GM12801 (cell line): ENCODE measurements around the gene WDR90.

Experiments
- TF ChIP-seq, protein P1 (sequence below): IDR thresholded peaks from one replicate; pipeline ENCODE4 v1.5.1; 2011; ENCODE audit warnings: control low read depth; ENCODE audit not compliant: insufficient read length; ENCODE audit errors: extremely low read depth

The WDR90 gene

DNA sequence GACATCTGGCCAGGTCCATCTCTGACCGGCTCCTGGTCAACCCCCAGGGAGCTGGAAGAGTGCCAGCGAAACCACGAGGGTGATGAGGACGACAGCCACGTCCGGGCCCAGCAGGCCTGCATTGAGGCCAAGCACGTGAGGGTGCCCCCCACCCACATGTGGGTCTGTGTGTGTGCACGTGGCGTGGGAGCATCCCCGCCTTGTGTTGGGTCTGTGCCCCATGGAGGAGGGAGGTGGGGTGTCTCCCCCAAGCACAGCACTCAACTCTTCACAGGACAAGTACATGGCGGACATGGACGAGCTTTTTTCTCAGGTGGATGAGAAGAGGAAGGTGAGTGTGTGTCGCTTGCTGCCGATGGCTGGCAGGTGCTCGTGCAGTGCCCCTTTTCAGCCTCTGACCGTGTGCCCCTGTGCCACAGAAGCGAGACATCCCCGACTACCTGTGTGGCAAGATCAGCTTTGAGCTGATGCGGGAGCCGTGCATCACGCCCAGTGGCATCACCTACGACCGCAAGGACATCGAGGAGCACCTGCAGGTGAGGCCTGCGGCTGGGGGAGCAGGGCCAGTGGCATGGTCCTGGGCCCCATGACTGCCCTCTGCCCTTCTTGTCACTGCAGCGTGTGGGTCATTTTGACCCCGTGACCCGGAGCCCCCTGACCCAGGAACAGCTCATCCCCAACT lies 32.7 kb downstream of the WDR90 start:
- TF ChIP-seq, protein P1, sequence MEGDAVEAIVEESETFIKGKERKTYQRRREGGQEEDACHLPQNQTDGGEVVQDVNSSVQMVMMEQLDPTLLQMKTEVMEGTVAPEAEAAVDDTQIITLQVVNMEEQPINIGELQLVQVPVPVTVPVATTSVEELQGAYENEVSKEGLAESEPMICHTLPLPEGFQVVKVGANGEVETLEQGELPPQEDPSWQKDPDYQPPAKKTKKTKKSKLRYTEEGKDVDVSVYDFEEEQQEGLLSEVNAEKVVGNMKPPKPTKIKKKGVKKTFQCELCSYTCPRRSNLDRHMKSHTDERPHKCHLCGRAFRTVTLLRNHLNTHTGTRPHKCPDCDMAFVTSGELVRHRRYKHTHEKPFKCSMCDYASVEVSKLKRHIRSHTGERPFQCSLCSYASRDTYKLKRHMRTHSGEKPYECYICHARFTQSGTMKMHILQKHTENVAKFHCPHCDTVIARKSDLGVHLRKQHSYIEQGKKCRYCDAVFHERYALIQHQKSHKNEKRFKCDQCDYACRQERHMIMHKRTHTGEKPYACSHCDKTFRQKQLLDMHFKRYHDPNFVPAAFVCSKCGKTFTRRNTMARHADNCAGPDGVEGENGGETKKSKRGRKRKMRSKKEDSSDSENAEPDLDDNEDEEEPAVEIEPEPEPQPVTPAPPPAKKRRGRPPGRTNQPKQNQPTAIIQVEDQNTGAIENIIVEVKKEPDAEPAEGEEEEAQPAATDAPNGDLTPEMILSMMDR: no peak

DNA sequence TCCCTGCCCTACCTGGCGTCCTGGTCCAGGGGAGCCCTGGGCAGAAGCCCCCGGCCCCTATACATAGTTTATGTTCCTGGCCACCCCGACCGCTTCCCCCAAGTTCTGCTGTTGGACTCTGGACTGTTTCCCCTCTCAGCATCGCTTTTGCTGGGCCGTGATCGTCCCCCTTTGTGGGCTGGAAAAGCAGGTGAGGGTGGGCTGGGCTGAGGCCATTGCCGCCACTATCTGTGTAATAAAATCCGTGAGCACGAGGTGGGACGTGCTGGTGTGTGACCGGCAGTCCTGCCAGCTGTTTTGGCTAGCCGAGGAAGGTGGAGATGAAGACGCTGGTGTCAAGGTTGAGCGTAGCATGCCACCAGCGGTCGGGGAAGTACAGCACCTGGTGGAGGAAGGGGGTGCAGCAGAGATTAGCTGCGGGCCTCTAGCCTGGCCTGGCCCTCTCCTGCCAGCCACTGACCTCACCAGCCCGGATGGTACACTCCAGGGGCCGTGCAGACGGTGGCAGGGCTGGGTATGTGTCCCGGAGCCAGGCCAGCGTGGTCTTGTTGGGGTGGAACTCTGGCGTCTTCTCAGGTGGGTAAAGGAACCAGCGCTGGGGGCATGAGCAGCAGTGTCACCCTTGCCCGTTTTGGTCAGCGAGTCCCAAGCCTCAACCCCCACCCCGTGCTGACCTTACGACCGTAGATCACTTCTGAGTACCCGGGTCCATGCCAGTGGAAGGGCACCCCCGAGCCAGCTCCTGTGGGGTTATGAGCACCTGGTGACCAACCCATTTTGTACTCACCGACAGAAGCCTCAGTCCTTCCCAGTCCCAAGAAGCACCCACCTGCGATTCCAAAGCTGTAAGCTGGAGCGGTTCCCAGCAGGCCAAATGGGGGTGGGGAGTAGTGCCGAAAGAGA lies 33.6 kb downstream of the WDR90 start:
- TF ChIP-seq, protein P1: no peak

DNA sequence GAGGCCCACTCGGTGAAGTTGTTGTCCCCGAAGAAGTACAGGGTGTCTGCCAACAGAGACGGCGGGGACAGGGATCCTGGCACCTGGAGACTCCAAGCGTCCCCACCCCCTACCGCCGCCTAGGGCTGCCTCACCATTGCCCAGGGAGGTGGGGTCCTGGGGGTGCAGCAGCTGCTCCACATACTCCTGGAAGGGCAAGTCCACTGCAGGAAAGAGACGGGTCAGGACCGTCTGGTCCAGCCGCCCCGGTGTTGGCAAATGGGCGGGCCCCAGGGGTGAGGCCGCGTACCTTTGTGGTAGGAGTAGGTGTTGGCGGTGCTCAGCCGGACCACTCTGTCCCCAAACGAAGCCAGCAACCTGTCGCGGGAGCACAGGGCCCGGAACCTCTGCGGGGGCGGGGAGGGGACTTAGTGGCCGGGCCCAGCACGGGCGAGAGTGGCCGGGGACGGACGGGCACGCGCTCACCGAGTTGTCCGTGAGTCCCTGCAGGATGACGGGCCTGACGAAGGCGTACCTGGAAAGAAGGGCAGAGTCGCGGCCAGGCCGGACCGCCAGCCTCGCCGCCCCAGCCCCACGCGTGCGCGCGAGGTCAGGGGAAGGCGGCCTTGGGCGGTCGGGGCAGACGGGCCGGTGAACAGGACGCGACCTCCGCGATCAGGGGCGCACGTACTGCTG lies 34.4 kb downstream of the WDR90 start:
- TF ChIP-seq, protein P1: no peak

DNA sequence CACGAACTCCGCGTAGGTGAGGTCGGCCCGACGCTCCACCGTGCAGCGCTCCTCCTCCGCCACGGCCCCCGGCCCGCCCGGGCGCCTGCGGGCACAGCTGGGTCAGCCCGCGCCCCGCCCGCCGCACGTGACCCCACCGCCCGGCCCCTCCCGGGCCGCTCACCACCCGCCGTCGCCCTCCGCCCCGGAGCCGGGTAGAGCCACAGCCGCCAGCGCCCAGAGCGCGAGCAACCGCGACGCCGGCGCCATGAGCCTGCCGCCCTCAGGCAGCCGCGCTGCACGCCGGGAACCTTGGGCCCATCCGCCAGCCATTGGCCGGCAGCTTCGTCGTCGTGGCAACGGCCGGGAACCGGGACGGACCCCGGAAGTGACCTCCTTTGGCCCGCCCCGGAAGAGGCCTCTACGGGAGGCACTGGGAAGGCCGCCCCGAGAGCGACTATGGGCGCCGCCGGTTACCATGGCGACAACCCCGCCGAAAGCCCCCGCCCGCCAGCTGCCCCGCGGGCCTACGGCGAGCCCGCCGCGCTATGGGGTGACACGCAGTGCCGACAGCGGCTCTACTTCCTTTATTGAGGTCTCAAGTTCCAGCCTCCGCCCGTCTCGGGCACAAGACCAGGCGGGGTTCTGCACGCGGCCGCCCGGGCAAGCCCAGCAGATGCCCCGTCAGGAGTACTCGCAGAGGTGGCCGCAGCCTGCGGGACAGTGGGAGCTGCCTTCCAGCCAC lies 35.1 kb downstream of the WDR90 start, which contains the start of gene JMJD8:
Gene JMJD8, minus strand, starts transcription at position 264 of the 724 bp plus-strand sequence. Its CDS starts 15 bp downstream, at position 249.
- TF ChIP-seq, protein P1: no peak

DNA sequence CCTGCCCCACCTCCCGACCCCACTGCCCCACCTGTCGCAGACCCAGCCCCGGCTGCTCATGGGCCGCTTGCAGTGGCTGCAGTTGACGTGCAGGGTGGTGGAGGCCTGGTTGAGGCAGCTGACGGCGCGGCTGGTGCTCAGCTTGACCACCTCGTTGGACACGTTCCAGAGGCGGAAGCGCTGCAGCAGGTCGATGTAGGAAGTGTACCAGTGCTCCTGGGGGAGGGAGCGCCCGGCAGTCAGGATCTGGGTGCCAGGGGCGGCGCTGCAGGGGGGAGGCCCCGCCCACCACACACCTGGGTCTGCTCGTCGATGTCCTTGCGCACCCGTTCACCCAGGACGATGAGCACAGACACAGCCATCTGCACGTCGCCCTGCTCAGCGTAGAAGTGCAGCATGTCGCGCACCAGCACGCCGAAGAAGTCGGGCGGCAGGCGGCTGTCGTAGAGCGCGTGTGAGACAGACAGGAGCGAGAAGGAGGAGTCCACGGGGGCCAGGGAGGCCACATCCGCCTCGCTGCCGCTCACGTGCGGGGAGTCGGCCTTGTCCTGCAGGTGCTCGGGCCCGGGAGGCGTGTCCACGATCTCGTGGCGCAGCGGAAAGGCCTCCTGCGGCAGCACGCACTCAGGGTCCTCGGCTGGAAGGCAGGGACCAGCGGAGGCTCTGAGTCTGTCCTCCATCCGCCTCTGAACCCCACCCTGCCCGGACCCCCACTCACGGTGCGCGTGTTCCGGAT lies 36.0 kb downstream of the WDR90 start:
- TF ChIP-seq, protein P1: no peak

DNA sequence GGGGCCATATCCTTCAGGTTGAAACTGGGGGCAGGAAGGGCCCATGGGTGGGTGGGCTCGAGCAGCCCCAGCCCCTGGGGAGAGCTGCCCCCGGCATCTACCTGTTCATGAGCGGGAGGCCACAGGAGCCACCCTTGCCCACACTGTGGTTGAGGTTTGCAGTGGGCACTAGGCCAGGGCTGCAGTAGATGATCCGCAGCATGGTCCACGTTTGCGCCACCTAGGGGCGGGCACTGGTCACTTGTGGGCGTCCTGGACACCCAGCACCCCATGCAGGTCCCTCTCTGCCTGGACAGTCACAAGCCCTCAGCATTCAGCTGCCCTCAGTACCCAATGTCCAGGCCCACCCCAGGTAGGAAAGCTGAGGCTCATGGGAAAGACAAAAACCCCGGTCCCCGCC lies 36.8 kb downstream of the WDR90 start:
- TF ChIP-seq, protein P1: no peak
